ENCODE results near the gene CHD8. TPM values are rescaled to one million over a fixed set of nuclear protein-coding genes. Genes with fewer than 3 reads are reported as not detected.

CHD8 gene
- total and polyA plus RNA-seq, 2 of the 13 experiments (the other 11 are each of a cell fraction or from before 2014, with no cell fraction given) = 35.1 to 79.6 TPM

DNA sequence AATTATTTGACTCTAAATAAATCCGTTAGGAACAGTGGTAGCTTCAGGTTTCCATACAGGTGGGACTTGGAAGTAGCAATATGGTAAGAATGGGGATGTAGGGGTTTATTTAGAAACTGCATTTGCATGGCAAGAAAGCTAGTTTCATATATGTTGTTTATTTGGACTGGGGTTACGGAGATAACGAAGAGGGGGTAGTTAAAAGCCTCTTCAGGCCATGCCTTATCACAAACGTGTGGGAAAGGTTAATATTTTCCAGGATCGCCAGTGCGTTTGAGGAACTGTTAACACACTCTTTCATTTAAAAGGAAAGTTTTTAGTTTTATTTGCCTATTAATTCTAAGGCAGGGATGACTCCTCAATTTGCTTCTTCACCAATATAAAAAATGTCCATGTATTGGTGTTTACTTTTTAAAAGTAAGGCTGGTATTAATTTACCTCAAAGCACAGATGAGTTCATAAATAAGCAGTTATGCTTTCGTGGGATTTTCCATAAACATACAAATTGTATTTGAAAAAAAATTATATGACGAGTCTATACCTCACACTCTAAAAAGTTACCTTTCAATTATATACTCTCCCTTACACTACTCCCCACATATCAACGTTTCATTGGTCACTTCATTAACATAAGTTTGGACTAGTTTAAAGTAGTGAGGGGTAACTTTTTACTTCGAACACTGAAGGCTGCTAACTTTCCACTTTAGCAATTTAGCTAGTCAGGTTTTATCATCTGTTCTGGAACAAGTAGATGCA, 20.0 kb upstream of the CHD8 start (continued):
- 0 out of 2 replicates have a peak, but pooled peaks have one; percentile 58 for TF ChIP-seq MBD4 (IDR thresholded peaks at IDR 0.05; ENCODE audit: borderline replicate concordance, low read length)
- no peak for TF ChIP-seq SYNCRIP (IDR thresholded peaks at IDR 0.05; ENCODE audit: insufficient read depth, low read depth, low read length)
- TF ChIP-seq NR2F6 (IDR thresholded peaks at IDR 0.05) = 0 out of 2 replicates have a peak, but pooled peaks have one; percentile 12
- TF ChIP-seq NR2F6 (CRISPR knock-in tag; IDR thresholded peaks at IDR 0.05) = no peak
- TF ChIP-seq, protein P1, sequence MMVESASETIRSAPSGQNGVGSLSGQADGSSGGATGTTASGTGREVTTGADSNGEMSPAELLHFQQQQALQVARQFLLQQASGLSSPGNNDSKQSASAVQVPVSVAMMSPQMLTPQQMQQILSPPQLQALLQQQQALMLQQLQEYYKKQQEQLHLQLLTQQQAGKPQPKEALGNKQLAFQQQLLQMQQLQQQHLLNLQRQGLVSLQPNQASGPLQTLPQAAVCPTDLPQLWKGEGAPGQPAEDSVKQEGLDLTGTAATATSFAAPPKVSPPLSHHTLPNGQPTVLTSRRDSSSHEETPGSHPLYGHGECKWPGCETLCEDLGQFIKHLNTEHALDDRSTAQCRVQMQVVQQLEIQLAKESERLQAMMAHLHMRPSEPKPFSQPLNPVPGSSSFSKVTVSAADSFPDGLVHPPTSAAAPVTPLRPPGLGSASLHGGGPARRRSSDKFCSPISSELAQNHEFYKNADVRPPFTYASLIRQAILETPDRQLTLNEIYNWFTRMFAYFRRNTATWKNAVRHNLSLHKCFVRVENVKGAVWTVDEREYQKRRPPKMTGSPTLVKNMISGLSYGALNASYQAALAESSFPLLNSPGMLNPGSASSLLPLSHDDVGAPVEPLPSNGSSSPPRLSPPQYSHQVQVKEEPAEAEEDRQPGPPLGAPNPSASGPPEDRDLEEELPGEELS (CRISPR knock-in tag; IDR thresholded peaks at IDR 0.05) = peak; percentile 58; the same call in 1 of the 2 replicates
- TF ChIP-seq, protein P2, sequence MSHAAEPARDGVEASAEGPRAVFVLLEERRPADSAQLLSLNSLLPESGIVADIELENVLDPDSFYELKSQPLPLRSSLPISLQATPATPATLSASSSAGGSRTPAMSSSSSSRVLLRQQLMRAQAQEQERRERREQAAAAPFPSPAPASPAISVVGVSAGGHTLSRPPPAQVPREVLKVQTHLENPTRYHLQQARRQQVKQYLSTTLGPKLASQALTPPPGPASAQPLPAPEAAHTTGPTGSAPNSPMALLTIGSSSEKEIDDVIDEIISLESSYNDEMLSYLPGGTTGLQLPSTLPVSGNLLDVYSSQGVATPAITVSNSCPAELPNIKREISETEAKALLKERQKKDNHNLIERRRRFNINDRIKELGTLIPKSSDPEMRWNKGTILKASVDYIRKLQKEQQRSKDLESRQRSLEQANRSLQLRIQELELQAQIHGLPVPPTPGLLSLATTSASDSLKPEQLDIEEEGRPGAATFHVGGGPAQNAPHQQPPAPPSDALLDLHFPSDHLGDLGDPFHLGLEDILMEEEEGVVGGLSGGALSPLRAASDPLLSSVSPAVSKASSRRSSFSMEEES (CRISPR knock-in tag; IDR thresholded peaks at IDR 0.05) = no peak
- no peak for TF ChIP-seq HDAC1 (CRISPR knock-in tag; IDR thresholded peaks at IDR 0.05)
- TF ChIP-seq CEBPG (CRISPR knock-in tag; IDR thresholded peaks at IDR 0.05) = peak; percentile 13; the same call in 1 of the 2 replicates
- peak; percentile 41; the same call in 1 of the 2 replicates for TF ChIP-seq ZNF816 (CRISPR knock-in tag; IDR thresholded peaks at IDR 0.05; ENCODE audit: borderline replicate concordance)

DNA sequence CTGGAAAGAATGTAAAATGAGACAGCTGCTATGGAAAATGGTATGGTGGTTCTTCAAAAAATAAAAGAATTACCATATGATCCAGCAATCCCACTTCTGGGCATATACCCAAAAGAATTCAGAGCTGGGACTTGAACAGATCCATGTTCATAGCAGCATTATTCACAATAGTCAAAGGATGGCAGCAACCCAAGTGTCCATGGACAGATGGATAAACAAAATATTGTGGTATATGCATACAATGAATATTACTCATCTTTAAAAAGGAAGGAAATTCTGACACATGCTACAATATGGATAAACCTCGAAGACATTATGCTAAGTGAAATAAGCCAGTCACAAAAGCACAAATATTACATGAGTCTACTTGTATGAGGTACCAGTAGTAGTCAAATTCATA, 11.7 kb upstream of the CHD8 start:
- H3K27me3 ChIP-seq (ENCODE audit: control insufficient read depth in 1 of 2, insufficient read depth in 2 of 2, low read length in 2 of 2) = no peaks in the 10 kb centered on the region
- no peaks in the 10 kb centered on the region for H3K4me1 ChIP-seq (ENCODE audit: insufficient read depth, low read length)
- in situ Hi-C loops (cut with HindIII; ENCODE audit: extremely low pct_ligation_motif_present, low pct_unique_long_range_greater_than_20kb) (no loop called here), intact Hi-C loops (cut with micrococcal nuclease; ENCODE audit: unreplicated experiment) (no loop called here)
- H2AFZ ChIP-seq (ENCODE audit: low read length) = no peak overlapping the region
- no peak overlapping the region for H3K27ac ChIP-seq (ENCODE audit: extremely low read length, insufficient read depth, low read length)
- H4K20me1 ChIP-seq (ENCODE audit: insufficient read depth, low read length) = no peaks in the 10 kb centered on the region
- H3K9me3 ChIP-seq (ENCODE audit: low read length) = no peaks in the 10 kb centered on the region
- no peak for DNase-seq (ENCODE audit: low spot score)
- no TSS peak for BruUV-seq (replicated peaks)
- no peak for ATAC-seq
- H3K4me3 ChIP-seq (replicated peaks in 1 of 3; ENCODE audit: insufficient read depth in 1 of 3, low read depth in 2 of 3, low read length in 3 of 3) = no peak overlapping the region
- no peak overlapping the region for H3K9ac ChIP-seq (ENCODE audit: insufficient read depth, low read depth, low read length)
- no peak for FAIRE-seq
- no peak overlapping the region for H3K4me2 ChIP-seq (ENCODE audit: low read depth, low read length)
- 83% methylated on average over 1 of the region's 1 CpG for WGBS (ENCODE audit: low lambda C conversion rate)
- ChIA-PET POLR2A (interaction anchor here (1.3 kb wide), 1 partner anchor 9 kb away, joined by 5 read pairs; no protein-coding TSS in a partner anchor), CTCF (ENCODE audit: low intra/inter-chr PET ratio, low total read pairs) (no interaction called here)
- H3K36me3 ChIP-seq (replicated peaks in 1 of 2; ENCODE audit: control insufficient read depth in 1 of 2, insufficient read depth in 2 of 2, low read length in 2 of 2) = peaks cover 24 to 73% of the 10 kb centered on the region in 2 experiments
- H3K79me2 ChIP-seq (ENCODE audit: insufficient read depth, low read length) = peaks cover 3% of the 10 kb centered on the region
- TF ChIP-seq REPIN1 (CRISPR knock-in tag; IDR thresholded peaks at IDR 0.05; ENCODE audit: borderline replicate concordance, low read depth) = no peak
- TF ChIP-seq, protein P3, sequence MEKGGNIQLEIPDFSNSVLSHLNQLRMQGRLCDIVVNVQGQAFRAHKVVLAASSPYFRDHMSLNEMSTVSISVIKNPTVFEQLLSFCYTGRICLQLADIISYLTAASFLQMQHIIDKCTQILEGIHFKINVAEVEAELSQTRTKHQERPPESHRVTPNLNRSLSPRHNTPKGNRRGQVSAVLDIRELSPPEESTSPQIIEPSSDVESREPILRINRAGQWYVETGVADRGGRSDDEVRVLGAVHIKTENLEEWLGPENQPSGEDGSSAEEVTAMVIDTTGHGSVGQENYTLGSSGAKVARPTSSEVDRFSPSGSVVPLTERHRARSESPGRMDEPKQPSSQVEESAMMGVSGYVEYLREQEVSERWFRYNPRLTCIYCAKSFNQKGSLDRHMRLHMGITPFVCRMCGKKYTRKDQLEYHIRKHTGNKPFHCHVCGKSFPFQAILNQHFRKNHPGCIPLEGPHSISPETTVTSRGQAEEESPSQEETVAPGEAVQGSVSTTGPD (CRISPR knock-in tag; IDR thresholded peaks at IDR 0.05) = no peak
